HCT116 (cell line): ENCODE measurements around the gene TUT1.
"Not testable (repeated sequence)": the region's sequence is repeated elsewhere in the genome, so short reads cannot be mapped to it uniquely, and the experiment has no call there.

Source experiments
- POLR2A ChIP-seq: IDR thresholded peaks from 2 replicates; pipeline ENCODE4 v1.7.0; 2011; ENCODE audit warnings: borderline replicate concordance; ENCODE audit not compliant: insufficient read depth, insufficient read length; ENCODE audit errors: extremely low read depth
- POLR2AphosphoS5 ChIP-seq: IDR thresholded peaks from 2 replicates; pipeline ENCODE4 v1.6.1; 2011; ENCODE audit warnings: mild to moderate bottlenecking, low read depth, low read length, moderate library complexity

- TF ChIP-seq POLR2AphosphoS5, POLR2A: not testable (repeated sequence)
These were observed 40.8 kb downstream of the TUT1 start for GRCh38 chr11:62550478-62550877.
